ENCODE data around the gene FLRT1.

- no peak for TF ChIP-seq POLR2AphosphoS5 (IDR thresholded peaks at IDR 0.05; ENCODE audit: low read depth, low read length)
- TF ChIP-seq TAF1 (IDR thresholded peaks at IDR 0.05; ENCODE audit: borderline replicate concordance, low read depth, low read length) = no peak
- TF ChIP-seq POLR2A (IDR thresholded peaks at IDR 0.05; ENCODE audit: low read depth, low read length) = no peak
Measured at GRCh38 chr11:64028398-64029115, 7.2 kb upstream of the FLRT1 start.
